AG04449 (cell line): ENCODE results near the gene NANOS3.
"Not testable (repeated sequence)": the region's sequence is repeated elsewhere in the genome, so short reads cannot be mapped to it uniquely, and the experiment has no call there.

Experiments used
- CTCF ChIA-PET: fragments of 350-600 bp; formaldehyde crosslinking; extraction: SDS; loops from one replicate; lab custom pipeline; 2021; ENCODE audit warnings: antibody characterized with exemption; lab: Yijun Ruan, JAX
- POLR2A ChIA-PET: fragments of 400-600, 350-600 bp; formaldehyde crosslinking; extraction: SDS; loops from one replicate; lab custom pipeline; 2020; ENCODE audit warnings: antibody characterized with exemption, inconsistent platforms; lab: Yijun Ruan, JAX
- DNase-seq: peaks from one replicate; pipeline ENCODE4 v3.0.0-alpha.2; 2010; ENCODE audit warnings: low read depth, low spot score
- H3K4me3 ChIP-seq: 2 replicates; pipeline ENCODE4 v1.5.1; 2011; ENCODE audit warnings: low read depth, mild to moderate bottlenecking, control low read depth, low read length
- CTCF ChIP-seq: IDR thresholded peaks from one replicate; pipeline ENCODE4 v1.5.1; 2011; ENCODE audit warnings: mild to moderate bottlenecking, moderate library complexity, low read length, control low read depth, inconsistent platforms; ENCODE audit not compliant: insufficient read depth; ENCODE audit errors: missing control alignments

NANOS3 gene

GRCh38 chr19:13848340-13848677 is 28.6 kb upstream of the NANOS3 start:
- H3K4me3 ChIP-seq = no peak overlapping the region
- ChIA-PET CTCF (interaction anchor here (1.1 kb wide), 1 partner anchor 14 kb away, joined by 5 read pairs; no protein-coding TSS in a partner anchor), POLR2A (interaction anchor here (1.0 to 2.5 kb wide), 2 partner anchors 9 to 11 kb away, joined by 3 to 37 read pairs; no protein-coding TSS in a partner anchor)
- TF ChIP-seq CTCF = no peak
- no peak for DNase-seq

- POLR2A ChIA-PET = interaction anchor here (0.6 to 1.0 kb wide), 3 partner anchors 9 to 51 kb away, joined by 3 to 4 read pairs (median 3); no protein-coding TSS in a partner anchor
- H3K4me3 ChIP-seq = no peak overlapping the region
- TF ChIP-seq CTCF = no peak
- CTCF ChIA-PET = interaction anchor here (0.6 to 1.5 kb wide), 3 partner anchors 12 to 582 kb away, joined by 3 to 7 read pairs (median 4); no protein-coding TSS in a partner anchor
- DNase-seq = no peak
These were observed 27.9 kb upstream of the NANOS3 start for GRCh38 chr19:13848798-13849676.

- CTCF ChIA-PET = interaction anchor here (0.5 to 4.6 kb wide), 8 partner anchors 9 to 228 kb away, joined by 3 to 41 read pairs (median 6); no protein-coding TSS in a partner anchor
- peak overlapping the region; percentile 47 for H3K4me3 ChIP-seq
- DNase-seq = no peak
- TF ChIP-seq CTCF = no peak
- POLR2A ChIA-PET = interaction anchor here (0.9 to 5.6 kb wide), 5 partner anchors 11 to 62 kb away, joined by 3 to 102 read pairs (median 3); no protein-coding TSS in a partner anchor
These were observed 26.7 kb upstream of the NANOS3 start for GRCh38 chr19:13849991-13850909.

GRCh38 chr19:13850910-13851733 is 25.8 kb upstream of the NANOS3 start:
- POLR2A ChIA-PET = interaction anchor here (0.7 to 5.6 kb wide), 6 partner anchors 11 to 77 kb away, joined by 3 to 102 read pairs (median 3); partner anchors contain the start of gene C19orf53
- CTCF ChIA-PET = interaction anchor here (0.5 to 4.6 kb wide), 6 partner anchors 9 to 227 kb away, joined by 3 to 41 read pairs (median 6); no protein-coding TSS in a partner anchor
- TF ChIP-seq CTCF = no peak
- H3K4me3 ChIP-seq = peak overlapping the region; percentile 47
- no peak for DNase-seq

GRCh38 chr19:13851734-13852114 is 25.2 kb upstream of the NANOS3 start:
- POLR2A ChIA-PET = interaction anchor here (0.7 to 5.6 kb wide), 5 partner anchors 10 to 77 kb away, joined by 3 to 102 read pairs (median 3); partner anchors contain the start of gene C19orf53
- H3K4me3 ChIP-seq = 0 out of 2 replicates have a peak overlapping the region, but pooled peaks have one; percentile 3
- not testable (repeated sequence) for DNase-seq
- CTCF ChIA-PET = interaction anchor here (0.8 to 4.6 kb wide), 5 partner anchors 10 to 131 kb away, joined by 3 to 41 read pairs (median 9); no protein-coding TSS in a partner anchor

GRCh38 chr19:13852171-13852707 is 24.7 kb upstream of the NANOS3 start:
- CTCF ChIA-PET = interaction anchor here (1.4 to 4.6 kb wide), 5 partner anchors 11 to 131 kb away, joined by 3 to 41 read pairs (median 9); no protein-coding TSS in a partner anchor
- H3K4me3 ChIP-seq, DNase-seq: not testable (repeated sequence)
- POLR2A ChIA-PET = interaction anchor here (4.2 to 5.6 kb wide), 2 partner anchors 10 to 13 kb away, joined by 30 to 102 read pairs; no protein-coding TSS in a partner anchor
